IMR-90 (cell line): ENCODE data around the gene NAPG. TPM values are rescaled to one million over a fixed set of nuclear protein-coding genes. Genes with fewer than 3 reads are reported as not detected.

Experiments used
- ATAC-seq: fragments of 200-7000 bp; cut with Tn5 transposase; 2 replicates; pipeline ENCODE4 v1.9.1; 2020; ENCODE audit warnings: low read depth, mild to moderate bottlenecking, moderate library complexity
- BruUV-seq: library from RNA; stranded (reverse); fragments of 400-500 nt; replicated peaks from 2 replicates; lab custom pipeline; 2021; lab: Mats Ljungman, UMichigan
- CTCF ChIA-PET: fragments of 300-600 bp; formaldehyde crosslinking; extraction: SDS; loops from one replicate; lab custom pipeline; 2021; ENCODE audit warnings: antibody characterized with exemption; lab: Yijun Ruan, JAX
- POLR2A ChIA-PET: fragments of 300-600 bp; sonication (Branson Sonifier 250); formaldehyde crosslinking; loops from one replicate; lab custom pipeline; 2022; ENCODE audit warnings: antibody characterized with exemption; ENCODE audit not compliant: unreplicated experiment; lab: Charles Lee
- DNase-seq: peaks from one replicate; pipeline ENCODE4 v3.0.0; 2013
- H2AFZ ChIP-seq: replicated peaks from 2 replicates; pipeline ENCODE3; 2013; ENCODE audit warnings: low read length, mild to moderate bottlenecking; ENCODE audit not compliant: poor library complexity
- H2AK5ac ChIP-seq: 2 replicates; pipeline ENCODE4 v1.6.1; 2013; ENCODE audit warnings: low read depth, low read length, inconsistent platforms
- H2AK9ac ChIP-seq: replicated peaks from 2 replicates; pipeline ENCODE3; 2013; ENCODE audit warnings: mild to moderate bottlenecking, low read depth, low read length, moderate library complexity; ENCODE audit not compliant: poor library complexity
- H2BK120ac ChIP-seq: 2 replicates; pipeline ENCODE4 v1.6.1; 2013; ENCODE audit warnings: low read depth, low read length, inconsistent platforms
- H2BK15ac ChIP-seq: 3 replicates; pipeline ENCODE4 v1.6.1; 2013; ENCODE audit warnings: low read depth, low read length, inconsistent platforms
- H2BK20ac ChIP-seq: 2 replicates; pipeline ENCODE4 v1.6.1; 2013; ENCODE audit warnings: low read depth, mild to moderate bottlenecking, inconsistent platforms, low read length, moderate library complexity
- H2BK5ac ChIP-seq: 2 replicates; pipeline ENCODE4 v1.6.1; 2013; ENCODE audit warnings: mild to moderate bottlenecking, low read depth, low read length, inconsistent platforms; ENCODE audit not compliant: poor library complexity, severe bottlenecking
- H3K14ac ChIP-seq: replicated peaks from 2 replicates; pipeline ENCODE4 v1.6.1; 2013; ENCODE audit warnings: low read depth, low read length, inconsistent platforms
- H3K18ac ChIP-seq: 2 replicates; pipeline ENCODE4 v1.6.1; 2013; ENCODE audit warnings: low read depth, low read length, control low read depth
- H3K23ac ChIP-seq: 2 replicates; pipeline ENCODE4 v1.6.1; 2013; ENCODE audit warnings: low read depth, low read length, inconsistent platforms
- H3K27ac ChIP-seq: 2 replicates; pipeline ENCODE4 v1.5.1; 2013; ENCODE audit warnings: mild to moderate bottlenecking, control low read depth, low read length; ENCODE audit not compliant: insufficient read depth
- H3K27me3 ChIP-seq: 2 replicates; pipeline ENCODE4 v1.6.1; 2013; ENCODE audit warnings: low read length; ENCODE audit not compliant: control insufficient read depth, insufficient read depth
- H3K36me3 ChIP-seq: 2 replicates; pipeline ENCODE4 v1.6.1; 2013; ENCODE audit warnings: low read length, mixed read lengths; ENCODE audit not compliant: control insufficient read depth, insufficient read depth
- H3K4ac ChIP-seq: 2 replicates; pipeline ENCODE4 v1.6.1; 2013; ENCODE audit warnings: low read depth, low read length, inconsistent platforms
- H3K4me1 ChIP-seq: 2 replicates; pipeline ENCODE4 v1.6.1; 2013; ENCODE audit warnings: low read length, mixed read lengths; ENCODE audit not compliant: control insufficient read depth, insufficient read depth
- H3K4me2 ChIP-seq: 2 replicates; pipeline ENCODE4 v1.6.1; 2013; ENCODE audit warnings: low read depth, mild to moderate bottlenecking, control low read depth, low read length, moderate library complexity
- H3K4me3 ChIP-seq: 2 replicates; pipeline ENCODE4 v1.5.1; 2013; ENCODE audit warnings: low read depth, mild to moderate bottlenecking, control low read depth, low read length, moderate library complexity; ENCODE audit not compliant: insufficient read depth
- H3K56ac ChIP-seq: 2 replicates; pipeline ENCODE4 v1.6.1; 2013; ENCODE audit warnings: low read length, inconsistent platforms; ENCODE audit not compliant: insufficient read depth; ENCODE audit errors: extremely low read depth
- H3K79me1 ChIP-seq, 2 experiments: 2 replicates each; pipeline ENCODE4 v1.6.1; 2013; ENCODE audit warnings: low read length in 2 of 2, inconsistent platforms in 1 of 2, low read depth in 1 of 2
- H3K9ac ChIP-seq: 2 replicates; pipeline ENCODE4 v1.6.1; 2013; ENCODE audit warnings: low read depth, low read length, control low read depth
- H3K9me1 ChIP-seq: 2 replicates; pipeline ENCODE4 v1.6.1; 2013; ENCODE audit warnings: low read length, inconsistent platforms; ENCODE audit not compliant: insufficient read depth
- H3K9me3 ChIP-seq: 2 replicates; pipeline ENCODE4 v1.6.1; 2013; ENCODE audit warnings: low read length; ENCODE audit not compliant: control insufficient read depth, insufficient read depth
- H4K20me1 ChIP-seq: 2 replicates; pipeline ENCODE4 v1.6.1; 2013; ENCODE audit warnings: low read length, inconsistent platforms; ENCODE audit not compliant: insufficient read depth
- H4K5ac ChIP-seq: 2 replicates; pipeline ENCODE4 v1.6.1; 2013; ENCODE audit warnings: mild to moderate bottlenecking, low read depth, low read length, control low read depth
- H4K8ac ChIP-seq, 2 experiments: 2 replicates each; pipeline ENCODE4 v1.6.1; 2013; ENCODE audit warnings: low read depth in 2 of 2, low read length in 2 of 2, control low read depth in 1 of 2, inconsistent platforms in 1 of 2
- H4K91ac ChIP-seq: 2 replicates; pipeline ENCODE4 v1.6.1; 2013; ENCODE audit warnings: low read depth, low read length, inconsistent platforms; ENCODE audit not compliant: insufficient read depth
- BHLHE40 ChIP-seq: fragments of 150-350 bp; IDR thresholded peaks from 2 replicates; pipeline ENCODE4 v1.6.1; 2016; ENCODE audit warnings: mild to moderate bottlenecking, low read depth, low read length
- CTCF ChIP-seq: conservative IDR thresholded peaks from 2 replicates; pipeline ENCODE4 v1.5.1; 2012; ENCODE audit warnings: mild to moderate bottlenecking, low read depth, low read length, improper control_type of control experiment
- ELK1 ChIP-seq: fragments of 150-350 bp; IDR thresholded peaks from 2 replicates; pipeline ENCODE4 v1.6.1; 2016; ENCODE audit warnings: low read depth, mild to moderate bottlenecking, low read length, moderate library complexity, borderline replicate concordance
- FOS ChIP-seq: fragments of 150-350 bp; IDR thresholded peaks from 2 replicates; pipeline ENCODE4 v1.6.1; 2016; ENCODE audit warnings: low read depth, low read length
- MAZ ChIP-seq: IDR thresholded peaks from 2 replicates; pipeline ENCODE4 v1.6.1; 2012; ENCODE audit warnings: low read depth, mild to moderate bottlenecking, low read length, improper control_type of control experiment, moderate library complexity, borderline replicate concordance
- MXI1 ChIP-seq: IDR thresholded peaks from 2 replicates; pipeline ENCODE4 v1.6.1; 2012; ENCODE audit warnings: low read depth, mild to moderate bottlenecking, low read length, moderate library complexity, borderline replicate concordance
- POLR2A ChIP-seq: IDR thresholded peaks from 2 replicates; pipeline ENCODE4 v1.6.1; 2012; ENCODE audit warnings: mild to moderate bottlenecking, low read depth, low read length
- RAD21 ChIP-seq: IDR thresholded peaks from 2 replicates; pipeline ENCODE4 v1.6.1; 2012; ENCODE audit warnings: low read length, improper control_type of control experiment
- RFX5 ChIP-seq: IDR thresholded peaks from 2 replicates; pipeline ENCODE4 v1.8.0; 2012; ENCODE audit warnings: low read depth, mild to moderate bottlenecking, low read length, moderate library complexity
- SMC3 ChIP-seq: fragments of 150-350 bp; IDR thresholded peaks from 2 replicates; pipeline ENCODE4 v1.6.1; 2016; ENCODE audit warnings: low read depth, mild to moderate bottlenecking, antibody characterized with exemption, low read length, moderate library complexity
- USF2 ChIP-seq: fragments of 150-350 bp; IDR thresholded peaks from 2 replicates; pipeline ENCODE4 v1.6.1; 2017; ENCODE audit warnings: mild to moderate bottlenecking, antibody characterized with exemption, low read length, low read depth
- WGBS, 2 experiments: methylation state at CpG; one replicate each; pipeline versions ENCODE4 v1.1.5 to v1.1.7; 2013; ENCODE audit warnings: missing lambda C conversion rate in 2 of 2; ENCODE audit not compliant: insufficient read length in 1 of 2; ENCODE audit errors: extremely low coverage in 2 of 2; 5-methylcytosine and 5-hydroxymethylcytosine counted together
- dilution Hi-C: fragments of 300-500 bp; cut with HindIII; formaldehyde crosslinking; loops from one replicate; pipeline ENCODE4 v1.14.3; 2018; ENCODE audit warnings: low sequenced_read_pairs; ENCODE audit not compliant: unreplicated experiment
- in situ Hi-C: fragments of 300-500 bp; cut with MboI; formaldehyde crosslinking; loops from 3 replicates; pipeline ENCODE4 v1.14.3; 2019; ENCODE audit warnings: low sequenced_read_pairs, inconsistent platforms, mixed read lengths
- intact Hi-C: fragments of 100-400 bp; cut with micrococcal nuclease; formaldehyde crosslinking; loops from 2 replicates; pipeline ENCODE4 v1.10.0; 2022
- polyA plus RNA-seq, 3 experiments: library from polyadenylated mRNA; depleted of rRNA; stranded (reverse); fragments of >200 nt; gene quantifications; 2 replicates each; pipeline ENCODE4 v1.2.3, GENCODE V29; 2012; ENCODE audit warnings: low replicate concordance in 1 of 3
- total RNA-seq: library from RNA; depleted of rRNA; stranded (reverse); fragments of >200 nt; gene quantifications from 2 replicates; pipeline ENCODE4 v1.2.3, GENCODE V29; 2012

Gene NAPG
- total and polyA plus RNA-seq, 2 of the 4 experiments (the other 2 are of a cell fraction) = 13.0 to 32.8 TPM

- Histone ChIP-seq H3K9ac (peak overlapping the region; percentile 83), H2BK5ac (peak overlapping the region; percentile 76), H3K14ac (peak overlapping the region; percentile 86), H4K8ac (peak overlapping the region; percentile 33 to 69; a peak in 3 of 4 replicates), H3K27me3 (no peaks in the 10 kb centered on the region), H2BK15ac (no peak overlapping the region), H3K4ac (peak overlapping the region; percentile 57), H4K5ac (peak overlapping the region; percentile 19), H3K4me3 (peak overlapping the region; percentile 83), H4K20me1 (peaks cover 29% of the 10 kb centered on the region), H3K4me2 (peak overlapping the region; percentile 100), H4K91ac (peak overlapping the region; percentile 63), H2BK20ac (no peak overlapping the region), H2AK9ac (peak overlapping the region; percentile 93), H3K9me3 (no peaks in the 10 kb centered on the region), H3K79me1 (peaks cover 4 to 35% of the 10 kb centered on the region in 2 experiments; a peak in 3 of 4 replicates), H2AFZ (peak overlapping the region; percentile 94), H3K9me1 (peaks cover 13% of the 10 kb centered on the region), H3K36me3 (no peaks in the 10 kb centered on the region), H3K27ac (peak overlapping the region; percentile 77), H3K23ac (peak overlapping the region; percentile 95), H3K56ac (peak overlapping the region; percentile 70; the same call in 1 of the 2 replicates), H3K4me1 (peaks cover 10% of the 10 kb centered on the region), H2AK5ac (peak overlapping the region; percentile 61; the same call in 1 of the 2 replicates), H2BK120ac (peak overlapping the region; percentile 13; the same call in 1 of the 2 replicates), H3K18ac (peak overlapping the region; percentile 25; the same call in 1 of the 2 replicates)
- 4% methylated on average over 7 of the region's 11 CpGs; no CpG with 5 or more reads in 1 of the 2 experiments for WGBS, 2 experiments
- peak; percentile 1; the same call in 1 of the 2 replicates for ATAC-seq
- in situ Hi-C loops = no loop called here
- no peak for DNase-seq
- dilution Hi-C loops = no loop called here
- POLR2A ChIA-PET = no interaction called here
- CTCF ChIA-PET = no interaction called here
- intact Hi-C loops = loop anchor here (10.0 kb wide), 1 partner anchor 842 kb away; no protein-coding TSS in a partner anchor
- TF ChIP-seq MXI1 = no peak
- TF ChIP-seq BHLHE40 = no peak
- TF ChIP-seq POLR2A = no peak
- no peak for TF ChIP-seq FOS
- no peak for TF ChIP-seq USF2
- no peak for TF ChIP-seq RAD21
- TF ChIP-seq CTCF = no peak
- TF ChIP-seq SMC3 = no peak
- TF ChIP-seq ELK1 = no peak
- TF ChIP-seq MAZ = no peak
- no peak for TF ChIP-seq RFX5
- no TSS peak for BruUV-seq
Observed at GRCh38 chr18:10526561-10526949, 728 bp downstream of the NAPG start.
